RWPE1 (cell line): ENCODE data around the gene MRPL12.

Experiments
- CTCF ChIA-PET: fragments of 350-600 bp; sonication (Branson Sonifier 250); formaldehyde crosslinking; extraction: SDS; loops from one replicate; lab custom pipeline; 2021; lab: Yijun Ruan, JAX
- POLR2A ChIA-PET: fragments of 400-600 bp; formaldehyde crosslinking; extraction: SDS; loops from one replicate; lab custom pipeline; 2020; ENCODE audit warnings: antibody characterized with exemption; ENCODE audit not compliant: low non-redundant PET; lab: Yijun Ruan, JAX
- DNase-seq: peaks from one replicate; pipeline ENCODE4 v3.0.0; 2012; ENCODE audit warnings: low spot score
- H3K27ac ChIP-seq: fragments of 450-650 bp; 2 replicates; pipeline ENCODE4 v1.5.1; 2017
- TF ChIP-seq, protein P1 (sequence below): fragments of 450-650 bp; conservative IDR thresholded peaks from 2 replicates; pipeline ENCODE4 v1.5.1; 2017; ENCODE audit warnings: low read depth, mild to moderate bottlenecking

MRPL12 gene

DNA sequence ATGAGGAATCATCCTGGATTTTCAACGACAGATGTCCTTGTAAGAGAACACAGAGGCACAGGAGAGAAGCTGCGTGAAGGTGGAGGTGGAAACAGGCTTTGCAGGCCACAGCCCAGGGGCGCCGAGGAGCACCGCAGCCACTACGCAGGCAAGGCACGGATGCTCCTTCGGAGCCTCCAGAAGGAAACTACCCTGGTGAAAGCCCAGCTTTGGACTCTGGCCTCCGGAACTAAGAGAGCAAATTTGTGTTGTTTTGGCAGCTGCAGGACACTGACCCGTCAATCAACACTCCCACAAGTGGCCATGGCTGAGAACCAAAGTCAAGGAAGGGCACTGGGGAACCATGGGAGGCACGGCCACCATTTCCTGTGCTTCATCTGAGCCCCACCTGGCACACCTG lies 23.0 kb upstream of the MRPL12 start:
- TF ChIP-seq, protein P1, sequence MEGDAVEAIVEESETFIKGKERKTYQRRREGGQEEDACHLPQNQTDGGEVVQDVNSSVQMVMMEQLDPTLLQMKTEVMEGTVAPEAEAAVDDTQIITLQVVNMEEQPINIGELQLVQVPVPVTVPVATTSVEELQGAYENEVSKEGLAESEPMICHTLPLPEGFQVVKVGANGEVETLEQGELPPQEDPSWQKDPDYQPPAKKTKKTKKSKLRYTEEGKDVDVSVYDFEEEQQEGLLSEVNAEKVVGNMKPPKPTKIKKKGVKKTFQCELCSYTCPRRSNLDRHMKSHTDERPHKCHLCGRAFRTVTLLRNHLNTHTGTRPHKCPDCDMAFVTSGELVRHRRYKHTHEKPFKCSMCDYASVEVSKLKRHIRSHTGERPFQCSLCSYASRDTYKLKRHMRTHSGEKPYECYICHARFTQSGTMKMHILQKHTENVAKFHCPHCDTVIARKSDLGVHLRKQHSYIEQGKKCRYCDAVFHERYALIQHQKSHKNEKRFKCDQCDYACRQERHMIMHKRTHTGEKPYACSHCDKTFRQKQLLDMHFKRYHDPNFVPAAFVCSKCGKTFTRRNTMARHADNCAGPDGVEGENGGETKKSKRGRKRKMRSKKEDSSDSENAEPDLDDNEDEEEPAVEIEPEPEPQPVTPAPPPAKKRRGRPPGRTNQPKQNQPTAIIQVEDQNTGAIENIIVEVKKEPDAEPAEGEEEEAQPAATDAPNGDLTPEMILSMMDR, result no peak
- peak overlapping the region; percentile 53 for H3K27ac ChIP-seq
- ChIA-PET CTCF (no interaction called here), POLR2A (no interaction called here)
- no peak for DNase-seq

DNA sequence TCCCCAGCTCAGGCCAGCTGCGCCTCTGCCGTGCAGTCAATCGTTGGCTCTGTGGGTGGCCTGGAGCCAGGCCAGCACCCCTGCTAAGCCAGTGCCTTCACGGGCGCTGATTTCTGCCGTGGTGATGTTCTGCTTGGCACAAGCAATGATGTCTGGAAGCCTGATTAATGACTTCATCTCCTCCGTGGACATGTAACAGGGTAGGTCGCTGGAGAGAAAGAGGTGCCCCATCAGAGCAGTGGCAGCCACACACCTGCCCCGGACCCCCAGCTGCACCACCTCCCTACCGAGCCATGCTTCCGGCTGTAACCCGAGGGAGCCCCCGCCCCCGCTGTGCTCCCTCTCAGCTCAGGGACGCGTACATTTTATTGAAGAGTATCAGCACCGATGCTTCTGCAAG lies 21.5 kb upstream of the MRPL12 start:
- TF ChIP-seq, protein P1, result no peak
- H3K27ac ChIP-seq, result peak overlapping the region; percentile 91
- ChIA-PET POLR2A (interaction anchor here (0.6 kb wide), 1 partner anchor 23 kb away, joined by 3 read pairs; no protein-coding TSS in a partner anchor), CTCF (no interaction called here)
- no peak for DNase-seq

DNA sequence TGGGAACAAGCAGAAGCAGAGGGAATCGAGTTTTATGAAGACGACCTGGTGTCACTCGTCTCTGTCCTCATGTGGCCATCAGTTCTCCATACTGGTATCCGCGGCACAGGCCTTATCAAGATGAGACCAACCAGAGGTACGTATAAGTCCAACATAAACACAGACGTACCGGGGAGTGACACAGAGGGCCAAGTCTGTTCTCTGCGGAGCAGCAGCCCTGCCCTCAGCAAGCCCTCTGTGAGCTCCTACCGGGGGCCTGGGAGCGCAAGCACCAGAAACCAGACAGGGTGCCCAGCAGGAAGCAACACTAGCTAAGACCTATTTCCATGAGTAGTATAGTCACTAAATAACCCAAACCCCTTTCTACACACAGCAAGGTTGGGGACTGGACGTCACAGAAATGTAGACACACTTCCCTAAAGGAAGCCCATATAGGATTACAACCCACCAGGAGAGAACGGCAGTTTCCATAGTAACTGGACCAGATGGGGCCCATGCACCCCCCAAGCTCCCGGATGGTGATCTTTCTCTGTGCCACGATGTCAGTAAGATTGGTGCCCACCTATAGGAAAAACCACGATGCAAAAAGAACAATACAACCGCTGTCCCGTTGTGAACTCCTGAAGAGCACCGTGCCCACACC lies 20.5 kb upstream of the MRPL12 start:
- TF ChIP-seq, protein P1, result no peak
- H3K27ac ChIP-seq, result peak overlapping the region; percentile 91
- POLR2A ChIA-PET, result interaction anchor here (1.2 kb wide), 1 partner anchor 16 kb away, joined by 5 read pairs; the partner anchor contains the start of gene CCDC137
- CTCF ChIA-PET, result interaction anchor here (1.3 kb wide), 1 partner anchor 19 kb away, joined by 6 read pairs; no protein-coding TSS in a partner anchor
- no peak for DNase-seq

DNA sequence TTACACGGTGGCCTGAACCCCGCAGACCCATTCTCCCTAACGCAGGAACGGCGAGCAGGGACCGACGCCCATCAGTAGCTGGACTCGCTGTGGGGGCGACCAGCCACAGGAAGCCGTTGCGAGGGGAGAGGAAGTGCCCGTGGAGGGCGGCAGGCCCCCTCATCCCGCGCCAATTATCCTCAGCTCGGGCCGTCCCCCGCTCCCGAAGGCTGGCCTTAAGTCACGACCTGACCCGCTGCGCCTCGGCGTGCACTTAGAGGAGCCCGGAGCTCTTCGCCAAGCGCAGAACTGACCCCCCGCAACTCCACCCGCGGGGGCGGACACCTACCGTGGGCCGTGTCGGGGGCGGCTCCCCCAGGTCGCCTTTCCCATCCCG lies 20.0 kb upstream of the MRPL12 start:
- peak overlapping the region; percentile 91 for H3K27ac ChIP-seq
- peak; percentile 23 for DNase-seq
- CTCF ChIA-PET, result interaction anchor here (0.6 to 1.3 kb wide), 2 partner anchors 19 to 150 kb away, joined by 3 to 6 read pairs; partner anchors contain the start of gene MCRIP1
- TF ChIP-seq, protein P1, result no peak
- POLR2A ChIA-PET, result interaction anchor here (1.2 kb wide), 1 partner anchor 16 kb away, joined by 5 read pairs; the partner anchor contains the start of gene CCDC137

DNA sequence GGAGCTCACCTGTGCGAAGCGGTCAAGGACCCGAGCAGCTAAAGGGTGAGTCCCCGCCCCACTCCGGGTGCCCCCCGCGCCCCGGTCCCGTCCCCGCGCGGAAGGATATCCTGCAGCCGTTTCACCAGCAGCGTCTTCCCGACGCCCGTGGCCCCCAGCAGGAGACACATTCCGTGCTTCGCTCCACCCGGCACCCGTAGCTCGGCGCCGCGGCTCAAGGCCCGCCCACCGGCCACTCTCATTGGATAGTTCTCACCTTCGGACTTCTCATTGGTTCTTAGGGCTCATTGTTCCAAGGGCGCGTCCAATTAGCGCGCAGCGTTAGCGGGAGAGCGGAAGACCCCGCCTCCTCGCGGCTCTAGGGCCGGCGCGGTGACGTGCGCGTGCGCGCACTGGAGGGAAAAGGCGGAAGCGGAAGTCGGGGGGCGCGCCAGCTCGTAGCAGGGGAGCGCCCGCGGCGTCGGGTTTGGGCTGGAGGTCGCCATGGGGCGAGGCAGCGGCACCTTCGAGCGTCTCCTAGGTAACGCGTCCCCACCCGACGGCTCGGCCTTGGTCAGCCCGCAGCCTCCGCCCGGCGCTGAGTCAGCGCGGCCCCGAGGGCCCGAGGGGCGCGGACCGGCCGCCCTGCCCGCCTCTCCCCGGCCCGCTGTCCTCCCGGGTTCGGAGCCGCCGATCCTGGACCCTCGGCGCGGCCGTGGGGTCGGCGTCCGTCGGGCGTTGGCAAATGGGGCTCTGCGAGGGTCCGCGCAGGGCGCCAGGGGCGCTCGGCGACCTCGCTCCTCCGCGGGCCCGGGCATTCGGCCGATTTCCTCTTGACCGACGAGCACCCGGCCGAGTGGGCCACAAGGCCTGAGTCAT lies 19.4 kb upstream of the MRPL12 start, which contains the start of the genes ARL16 and HGS:
TSS of gene ARL16 (minus strand) at position 214 of the 858 bp plus-strand sequence. CDS start at position 170, 44 bp downstream.
TSS of gene HGS (plus strand) at position 428 of the 858 bp plus-strand sequence. CDS start at position 484, 56 bp downstream.
- DNase-seq, result peak; percentile 99
- ChIA-PET CTCF (interaction anchor here (0.6 to 1.3 kb wide), 2 partner anchors 18 to 149 kb away, joined by 3 to 6 read pairs; partner anchors contain the start of gene MCRIP1), POLR2A (interaction anchor here (1.2 kb wide), 1 partner anchor 17 kb away, joined by 5 read pairs; the partner anchor contains the start of gene CCDC137)
- TF ChIP-seq, protein P1, result no peak
- peak within 1 kb of the TSS; percentile 91 for H3K27ac ChIP-seq

DNA sequence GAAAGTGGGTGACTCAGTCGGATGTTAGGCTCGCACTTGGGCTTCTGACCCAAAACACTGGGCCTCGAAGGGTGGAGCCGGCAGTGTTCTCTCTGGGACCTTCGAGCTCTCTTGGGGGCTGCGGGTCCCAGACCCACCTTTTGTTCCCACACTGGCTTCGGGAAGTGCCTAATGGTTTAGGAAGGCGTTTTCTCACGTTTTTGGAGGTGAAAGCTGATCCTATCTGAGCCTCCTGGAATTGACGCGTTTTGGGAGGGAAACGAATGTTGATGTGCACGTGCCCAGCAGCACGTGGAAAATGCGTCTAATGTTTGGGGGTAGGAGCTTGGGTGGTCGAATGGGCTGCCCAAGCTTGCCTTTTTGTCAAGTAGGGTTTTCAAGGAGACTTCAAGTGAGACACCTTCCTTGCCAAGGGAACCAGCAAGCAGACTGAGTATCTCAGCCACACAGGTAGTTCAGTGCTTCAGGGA lies 18.7 kb upstream of the MRPL12 start:
- ChIA-PET CTCF (interaction anchor here (0.9 kb wide), 1 partner anchor 17 kb away, joined by 3 read pairs; no protein-coding TSS in a partner anchor), POLR2A (interaction anchor here (1.0 to 1.3 kb wide), 2 partner anchors 11 to 19 kb away, joined by 3 to 6 read pairs; partner anchors contain the start of gene MRPL12)
- TF ChIP-seq, protein P1, result no peak
- H3K27ac ChIP-seq, result peak overlapping the region; percentile 91
- DNase-seq, result no peak
